T-helper 2 cell (primary cell): ENCODE measurements around the gene CTU2.

Experiments used
- DNase-seq, 5 experiments: peaks; one replicate each; pipeline versions ENCODE4 v3.0.0 to v3.0.0-alpha.2; 2012 to 2022

Gene CTU2

GRCh38 chr16:88714420-88715302 is 8.4 kb downstream of the CTU2 start:
- no peak for DNase-seq

DNA sequence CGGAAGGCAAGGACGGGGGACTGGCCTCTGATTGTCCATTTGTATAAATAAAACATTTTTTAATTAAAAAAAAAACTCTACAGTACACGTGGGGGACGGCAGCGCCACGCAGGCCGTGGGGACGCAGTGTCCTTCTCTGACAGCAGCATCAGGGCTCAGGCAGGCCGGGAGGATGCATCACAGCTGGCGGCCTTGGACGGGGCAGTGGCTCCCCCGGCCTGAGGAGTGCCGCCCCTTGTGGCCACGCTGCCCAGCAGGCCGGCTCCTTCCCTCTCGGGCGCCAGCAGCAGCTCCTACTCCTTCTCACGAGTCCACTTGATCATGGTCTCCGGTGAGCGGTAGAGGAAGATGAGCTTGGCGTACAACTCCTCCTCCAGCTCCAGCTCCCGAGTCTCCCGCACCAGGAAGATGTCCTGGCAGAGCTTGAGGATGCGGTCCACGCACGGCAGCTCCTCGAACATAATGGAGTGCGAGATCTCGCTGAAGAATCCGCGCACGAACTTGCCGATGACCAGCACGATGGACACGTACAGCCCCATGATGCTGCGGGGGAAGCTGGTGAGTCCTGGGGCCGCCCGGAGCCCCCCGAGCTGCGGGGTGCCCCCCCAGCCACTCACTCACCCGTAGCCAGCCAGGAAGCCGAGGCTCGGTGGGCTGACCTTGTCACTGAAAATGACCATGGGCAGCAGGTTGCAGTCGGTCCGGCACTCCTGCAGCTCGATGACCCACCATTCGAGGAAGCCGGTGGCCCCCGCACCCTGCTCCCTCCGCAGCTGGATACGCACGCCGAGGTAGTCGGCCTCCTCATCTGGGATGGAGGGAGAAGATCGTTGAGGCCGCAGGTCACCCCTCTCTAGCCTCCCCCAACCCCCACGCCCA is 9.2 kb downstream of the CTU2 start:
- no peak for DNase-seq

- DNase-seq = no peak
These were observed 9.9 kb downstream of the CTU2 start for GRCh38 chr16:88716201-88716600.

DNA sequence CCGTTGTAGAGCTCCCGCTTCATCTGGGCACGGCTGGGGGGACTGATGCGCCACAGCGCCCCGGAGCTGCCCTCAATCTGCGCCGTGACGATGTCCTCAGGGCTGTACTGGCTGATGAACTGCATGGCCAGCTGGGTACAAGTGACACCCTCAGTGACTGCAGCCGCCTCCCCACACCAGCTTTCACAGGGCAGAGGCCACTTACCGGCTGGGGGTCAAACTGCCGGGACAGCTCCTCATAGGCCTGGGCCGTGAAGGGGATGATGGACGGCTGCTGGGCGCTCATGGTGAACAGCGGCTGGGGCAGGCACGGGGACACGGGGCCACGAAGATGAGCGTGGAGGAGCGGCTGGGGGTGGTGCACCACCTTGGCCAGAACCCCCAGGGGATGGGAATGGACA is 10.3 kb downstream of the CTU2 start:
- no peak for DNase-seq

DNA sequence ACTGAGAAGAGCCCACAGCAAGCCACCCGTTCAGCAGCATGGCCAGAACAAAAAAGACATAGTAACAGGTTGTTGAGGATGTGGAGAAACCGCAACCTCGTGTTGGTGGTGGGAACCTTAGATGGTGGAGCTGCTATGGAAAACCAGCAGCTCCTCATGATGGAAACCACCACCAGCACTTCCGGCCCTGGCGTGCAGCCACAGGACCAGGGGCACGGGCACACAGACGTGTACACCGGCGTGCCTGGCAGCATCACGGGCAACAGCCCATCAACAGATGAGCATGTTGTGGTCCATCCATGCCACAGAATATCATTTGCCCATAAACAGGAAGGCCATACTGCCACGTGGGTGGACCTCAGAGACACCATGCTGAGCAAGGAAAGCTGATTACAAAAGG is 11.9 kb downstream of the CTU2 start:
- DNase-seq = peak in 1 of 5 experiments; percentile 52

DNA sequence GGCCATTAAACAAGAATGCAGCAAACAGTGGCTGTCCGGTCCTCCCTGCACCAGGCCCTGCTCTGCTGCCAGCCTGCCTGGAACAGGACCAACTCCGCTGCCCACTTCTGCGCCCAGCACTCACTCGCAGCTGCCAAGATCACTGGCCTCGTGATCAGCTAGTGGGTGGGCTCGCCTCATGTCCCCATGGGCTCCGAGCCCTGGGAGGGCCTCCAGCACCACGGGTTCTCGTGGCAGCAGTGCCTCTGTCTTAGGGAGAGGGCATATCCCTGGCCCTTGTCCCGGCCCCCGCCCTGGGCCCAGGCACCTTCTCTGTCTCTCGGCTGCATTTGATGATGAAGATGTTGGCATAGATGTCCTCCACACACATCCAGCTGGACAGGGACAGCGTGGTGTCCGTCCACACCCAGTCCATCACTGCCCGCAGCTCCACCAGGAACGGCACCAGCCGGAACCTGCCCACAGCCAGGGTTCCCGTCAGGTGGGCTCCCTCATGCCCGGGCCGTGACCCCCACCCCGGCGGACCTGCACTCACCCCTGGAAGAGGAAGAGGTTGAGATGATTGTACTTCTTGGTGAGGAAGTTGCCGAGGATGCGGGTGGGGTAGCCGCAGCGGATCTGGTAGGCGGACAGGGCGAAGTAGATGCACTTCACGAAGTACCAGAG is 13.1 kb downstream of the CTU2 start:
- DNase-seq = no peak

DNA sequence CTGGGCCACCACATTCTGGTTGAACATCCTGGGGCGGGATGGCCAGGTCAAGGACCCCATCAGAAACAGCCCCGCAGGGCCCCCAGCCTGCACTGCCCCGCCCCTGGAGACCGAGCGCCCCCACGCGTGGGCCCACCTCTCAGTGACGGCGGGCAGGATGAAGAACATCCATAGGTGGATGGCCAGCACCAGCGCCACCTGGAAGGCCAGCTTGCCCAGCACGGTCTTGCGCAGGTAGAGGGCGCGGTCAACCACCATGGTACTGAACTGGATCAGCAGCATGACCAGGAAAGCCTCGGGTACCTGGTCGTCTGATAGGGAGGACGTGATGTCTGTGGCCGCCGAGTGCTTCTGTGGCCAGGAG is 13.6 kb downstream of the CTU2 start:
- no peak for DNase-seq

- no peak for DNase-seq
These were observed 14.2 kb downstream of the CTU2 start for GRCh38 chr16:88720396-88720970.

DNA sequence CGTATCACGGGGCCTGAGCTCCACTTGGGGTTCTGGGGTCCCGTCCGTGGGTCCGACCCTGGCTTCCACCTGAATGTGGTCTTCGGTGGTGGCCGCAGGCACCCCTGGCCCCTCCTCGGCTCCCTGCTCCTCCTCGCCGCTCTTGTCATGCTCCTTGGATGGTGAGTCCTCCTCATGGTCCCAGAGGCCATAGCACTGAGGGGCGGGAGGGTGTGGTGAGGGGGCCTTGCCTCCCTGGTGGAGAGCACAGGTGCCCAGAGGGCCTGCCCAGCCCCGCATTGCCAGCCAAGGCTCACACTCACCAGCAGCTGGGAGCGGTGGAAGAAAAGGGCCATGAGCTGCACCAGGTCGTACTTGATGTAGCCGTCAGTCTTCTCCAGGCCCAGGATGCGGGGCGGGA is 14.9 kb downstream of the CTU2 start:
- no peak for DNase-seq

GRCh38 chr16:88721815-88722755 is 15.8 kb downstream of the CTU2 start:
- no peak for DNase-seq

DNA sequence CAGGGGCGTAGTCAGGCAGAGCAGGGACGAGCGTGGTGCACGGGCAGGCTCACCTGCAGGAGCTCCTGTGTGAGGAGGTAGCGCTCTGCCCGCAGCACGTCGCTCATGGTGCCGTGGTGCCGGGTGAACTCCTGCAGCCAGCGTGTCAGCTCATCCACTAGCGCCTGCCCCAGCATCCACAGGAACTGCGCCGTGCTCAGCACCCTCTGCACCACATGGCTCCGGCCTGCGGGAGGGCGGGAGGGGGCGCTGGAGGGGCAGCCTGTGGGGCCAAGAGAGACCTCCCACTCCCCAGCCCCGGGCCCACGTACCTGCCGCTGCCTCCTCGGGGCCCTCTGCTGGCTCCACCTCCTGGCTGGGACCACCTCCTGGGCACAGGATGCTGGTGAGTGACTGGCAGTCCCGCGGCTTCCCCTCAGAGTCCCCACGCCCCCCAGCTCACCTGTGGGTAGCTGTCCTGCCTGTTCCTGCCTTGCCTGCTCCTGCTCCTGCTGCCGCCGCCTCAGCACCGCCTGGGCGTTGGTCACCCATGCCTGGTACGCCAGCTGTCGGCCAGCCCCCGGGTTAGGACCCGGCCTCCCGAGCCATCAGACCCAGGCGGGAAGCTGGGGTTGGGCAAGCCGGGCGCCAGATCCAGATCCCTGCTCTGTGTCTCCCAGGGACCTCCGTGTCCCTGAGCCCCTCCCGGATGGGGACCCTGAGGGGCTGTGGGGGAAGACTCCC is 16.6 kb downstream of the CTU2 start:
- no peak for DNase-seq

DNA sequence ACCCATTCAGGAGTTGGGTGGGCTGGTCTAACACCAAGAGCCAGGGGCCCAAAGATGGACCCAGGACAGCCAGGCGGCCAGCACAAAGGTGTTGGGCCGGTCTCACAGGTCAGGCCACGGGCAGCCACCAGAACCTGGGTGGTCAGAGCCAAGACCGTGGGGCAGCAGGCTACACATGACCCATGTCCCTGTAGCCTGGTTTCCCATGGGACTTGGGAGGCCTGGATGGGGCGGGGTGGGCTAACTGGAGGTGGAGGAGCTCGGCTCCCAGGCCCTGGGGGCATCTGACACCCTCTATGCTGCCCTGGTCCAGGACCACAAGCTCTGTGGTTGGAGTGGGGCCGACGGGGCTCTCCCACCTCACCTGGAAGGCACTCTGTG is 17.2 kb downstream of the CTU2 start:
- no peak for DNase-seq

DNA sequence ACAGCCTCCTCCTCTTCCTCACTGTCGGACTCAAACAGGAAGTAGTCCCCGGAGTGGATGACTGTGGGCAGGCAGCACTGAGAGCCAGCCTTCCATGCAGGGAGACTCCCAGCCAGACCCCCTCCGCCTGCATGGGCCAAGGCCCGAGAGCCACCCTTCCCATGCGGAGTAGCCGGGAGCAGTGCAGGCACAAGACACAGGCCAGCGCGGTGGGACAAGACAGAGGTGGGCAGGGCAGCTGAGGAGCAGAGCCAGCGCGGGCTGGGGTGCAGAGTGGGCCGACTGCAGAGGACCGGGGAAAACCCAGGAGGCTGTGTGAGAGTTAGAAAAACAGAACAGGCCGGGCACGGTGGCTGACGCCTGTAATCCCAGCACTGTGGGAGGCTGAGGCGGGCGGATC is 17.6 kb downstream of the CTU2 start:
- no peak for DNase-seq

DNA sequence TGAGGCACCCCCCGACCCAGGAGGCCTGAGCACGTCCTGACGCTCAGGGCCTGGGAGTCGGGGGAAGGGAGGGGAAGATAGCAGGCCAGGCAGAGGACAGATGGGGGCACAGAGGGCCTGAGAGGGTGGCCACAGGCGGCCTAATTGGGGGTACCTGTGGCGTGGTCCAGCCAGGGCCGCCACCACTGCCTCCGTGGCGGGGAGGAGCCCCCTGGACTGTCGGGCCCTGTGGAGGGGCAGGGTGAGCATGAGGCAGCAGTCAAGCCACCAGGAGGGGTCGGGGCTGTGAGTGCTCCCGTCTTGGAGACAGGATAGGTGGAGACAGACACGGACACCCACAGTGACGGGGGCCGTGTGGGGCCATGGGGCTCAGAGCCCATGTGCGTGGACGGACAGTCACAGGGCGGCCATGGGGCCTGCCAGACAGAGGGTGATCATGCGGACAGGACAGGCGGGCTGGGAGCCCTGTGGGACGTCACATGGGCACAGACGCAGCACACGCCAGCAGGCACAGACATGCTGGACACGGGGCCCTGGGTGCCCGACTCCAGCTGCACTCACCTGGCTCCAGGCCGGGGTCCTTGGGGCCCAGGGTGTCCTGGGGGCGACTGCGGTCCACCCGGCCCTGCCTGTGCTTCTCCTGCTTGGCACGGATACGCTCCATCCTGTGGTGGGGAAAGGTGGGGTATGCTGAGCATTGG is 18.7 kb downstream of the CTU2 start:
- no peak for DNase-seq

GRCh38 chr16:88725609-88726407 is 19.5 kb downstream of the CTU2 start:
- DNase-seq = no peak

DNA sequence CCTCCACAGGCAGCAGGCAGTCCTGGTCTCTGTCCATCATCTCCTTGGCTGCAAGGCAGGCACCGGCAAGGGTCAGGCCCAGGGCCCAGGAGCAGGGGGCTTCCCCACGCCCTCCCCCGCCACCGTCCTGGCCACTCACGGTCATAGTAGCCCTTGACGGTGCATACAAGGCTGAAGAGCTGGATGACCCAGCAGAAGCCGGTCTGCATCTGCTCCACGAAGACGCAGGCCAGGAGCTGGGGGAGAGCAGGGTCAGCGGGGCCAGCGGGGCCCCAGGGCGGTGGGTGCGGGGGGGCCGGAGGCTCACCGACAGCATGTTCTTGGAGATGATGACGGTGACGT is 20.1 kb downstream of the CTU2 start:
- DNase-seq = no peak

DNA sequence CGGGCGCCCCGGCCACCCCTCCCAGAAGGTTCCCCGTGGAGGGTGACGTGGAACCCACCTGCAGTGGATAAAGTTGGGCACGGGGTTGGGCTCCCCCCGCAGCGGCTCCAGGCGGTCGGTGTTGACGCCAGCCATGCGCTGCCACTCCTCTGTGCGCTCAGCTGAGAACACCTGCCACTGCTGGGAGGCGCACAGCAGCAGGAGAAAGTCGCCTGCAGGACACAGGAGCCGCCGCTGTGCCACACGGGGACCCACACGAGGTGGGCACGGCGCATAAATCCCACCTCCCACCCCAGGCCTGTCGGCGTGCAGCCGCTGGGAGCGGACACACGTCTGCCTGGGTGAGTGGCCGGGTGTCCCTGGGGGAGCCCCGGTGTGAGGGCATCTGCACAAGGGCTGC is 20.7 kb downstream of the CTU2 start:
- no peak for DNase-seq

GRCh38 chr16:88727871-88728270 is 21.6 kb downstream of the CTU2 start:
- DNase-seq = no peak
